NCI-H2227 (cell line): ENCODE results near the gene S100A8.
"Not testable (repeated sequence)": the region's sequence is repeated elsewhere in the genome, so short reads cannot be mapped to it uniquely, and the experiment has no call there.

Source experiments
- DNase-seq: peaks from one replicate; lab custom pipeline; 2025; ENCODE audit not compliant: unreplicated experiment; lab: John Stamatoyannopoulos, UW

S100A8 gene

DNA sequence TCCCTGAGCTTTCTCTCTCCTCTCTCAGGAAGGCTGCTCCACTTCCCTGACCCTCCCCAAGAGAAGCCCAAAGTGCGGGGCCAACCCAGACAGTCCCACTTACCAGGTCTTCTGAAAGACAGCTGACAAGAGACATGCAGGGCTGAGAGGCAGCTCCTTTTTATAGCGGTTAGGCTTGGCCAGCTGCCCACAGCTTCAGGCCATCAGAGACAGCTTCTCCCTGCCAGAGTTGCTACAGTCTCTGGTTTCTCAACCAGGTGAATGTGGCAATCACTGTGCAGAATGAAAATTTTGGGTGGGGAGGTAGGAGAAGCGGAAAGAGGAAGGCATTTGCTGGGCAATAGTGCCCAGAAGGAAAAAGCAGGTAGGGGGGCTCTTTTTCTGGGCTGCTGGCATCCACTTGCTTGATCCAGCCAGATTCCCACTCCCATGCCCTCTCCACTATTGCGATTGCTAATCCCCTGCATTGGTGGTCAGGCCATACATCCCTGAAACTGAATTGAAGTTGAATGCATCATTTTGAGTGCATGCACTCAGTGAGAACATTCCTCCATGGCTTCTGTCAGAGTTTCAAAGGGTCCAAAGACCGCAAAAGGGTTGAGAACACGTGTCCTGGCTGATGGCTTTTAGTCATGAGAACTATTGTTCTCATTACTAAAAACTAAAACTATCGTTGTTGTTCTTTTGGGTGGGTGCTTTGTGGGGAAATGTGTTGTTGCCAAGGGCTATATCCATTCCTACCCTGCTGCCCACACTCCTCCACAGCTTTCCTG, at the start of gene S100A8:
TSS of gene S100A8 (minus strand) at position 136 of the 773 bp plus-strand sequence. CDS start 538 bp downstream, outside the sequence.
- no peak for DNase-seq

- DNase-seq: no peak
Measured at GRCh38 chr1:153439273-153439672, 48.4 kb upstream of the S100A8 start.

GRCh38 chr1:153438599-153438998, 47.7 kb upstream of the S100A8 start:
- DNase-seq: no peak

DNA sequence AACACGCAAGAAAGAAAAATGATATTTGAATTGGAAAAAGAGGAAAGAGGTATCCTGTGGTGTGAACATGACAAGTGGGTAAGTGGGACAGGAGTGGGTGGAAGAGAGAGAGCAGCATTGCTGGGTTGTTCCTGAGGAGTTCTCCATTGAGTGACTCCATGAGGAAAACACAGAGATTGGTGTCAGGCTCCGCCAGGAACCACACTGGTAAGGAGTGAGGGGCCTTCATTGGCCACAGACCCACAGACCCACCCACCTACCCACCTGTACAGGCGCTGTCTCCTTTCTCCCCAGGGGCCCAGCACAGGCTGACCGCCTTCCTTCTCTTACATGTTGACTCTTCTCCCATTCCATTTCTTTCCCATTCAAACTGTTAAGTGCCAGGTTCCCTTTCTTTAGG, 46.4 kb upstream of the S100A8 start:
- DNase-seq: no peak

DNA sequence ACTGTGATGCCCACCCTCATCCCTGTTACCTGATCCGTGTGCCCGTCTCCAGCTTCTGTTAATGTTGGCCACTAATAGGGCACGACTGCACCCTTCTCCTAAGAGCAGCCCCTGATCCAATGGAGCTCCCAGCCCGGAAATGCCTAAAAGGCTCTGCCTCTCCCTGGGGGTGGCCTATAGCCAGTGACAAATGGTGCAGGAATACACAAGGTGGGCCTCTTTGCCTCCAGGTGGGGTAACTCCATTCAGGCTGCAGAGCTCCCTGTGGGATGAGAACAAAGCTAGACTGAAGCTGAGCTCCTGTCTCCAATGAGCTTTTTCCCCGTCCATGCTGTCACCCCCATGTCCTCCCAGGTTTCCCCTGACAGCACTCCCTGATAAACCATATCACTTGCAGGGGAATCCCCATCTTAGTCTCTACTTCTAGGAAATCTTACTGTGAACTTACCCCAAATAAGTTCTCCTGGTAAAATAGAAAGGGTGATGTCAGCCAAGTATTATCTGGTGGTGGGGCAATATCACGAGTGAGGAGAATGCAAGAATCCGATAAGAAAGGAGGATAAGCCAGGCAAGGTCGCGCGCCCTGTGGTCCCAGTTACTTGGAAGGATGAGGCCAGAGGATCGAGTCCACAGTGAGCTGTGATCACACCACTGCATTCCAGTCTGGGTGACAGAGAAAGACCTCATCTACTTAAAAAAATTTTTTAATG, 44.0 kb upstream of the S100A8 start:
- no peak for DNase-seq

GRCh38 chr1:153432874-153433681, 42.2 kb upstream of the S100A8 start:
- no peak for DNase-seq

DNA sequence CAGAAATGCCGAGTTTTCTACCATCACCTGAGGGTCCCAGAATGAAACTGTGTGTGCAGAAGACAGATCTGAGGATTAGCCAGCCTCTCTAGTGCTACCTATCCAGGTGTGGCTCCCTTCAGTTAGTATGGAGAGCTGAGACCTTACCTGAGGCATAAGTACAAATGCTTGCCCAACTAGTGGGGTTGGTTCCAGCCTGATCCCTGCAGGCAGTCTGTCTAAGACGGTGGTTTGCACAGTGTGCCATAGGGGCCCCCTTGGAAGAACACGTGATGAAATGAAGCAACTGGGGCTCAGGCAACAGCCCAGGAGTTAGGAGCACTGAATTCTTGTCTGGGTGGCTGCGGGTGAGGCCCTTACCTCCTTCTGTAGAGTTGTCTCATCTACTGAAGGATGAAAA, 41.1 kb upstream of the S100A8 start:
- DNase-seq: no peak

DNA sequence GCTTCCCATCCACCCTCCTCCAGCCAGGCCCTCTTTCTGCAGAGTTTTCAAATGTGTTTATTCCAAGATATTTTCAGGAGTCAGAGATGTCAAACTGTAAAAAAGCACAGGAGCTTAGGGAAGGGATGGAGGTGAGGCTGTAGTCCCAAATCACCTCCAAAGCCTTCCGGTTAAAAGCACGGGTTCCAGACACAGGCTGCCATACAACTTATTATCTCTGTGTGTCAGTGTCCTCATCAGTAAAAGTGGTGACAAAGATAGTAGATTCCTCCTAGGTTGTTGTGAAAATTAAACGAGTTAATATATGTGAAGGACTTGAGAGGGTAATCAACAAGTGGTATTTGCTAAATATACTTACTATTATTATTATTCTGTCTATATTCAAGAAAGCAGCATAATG, 40.6 kb upstream of the S100A8 start:
- no peak for DNase-seq

DNA sequence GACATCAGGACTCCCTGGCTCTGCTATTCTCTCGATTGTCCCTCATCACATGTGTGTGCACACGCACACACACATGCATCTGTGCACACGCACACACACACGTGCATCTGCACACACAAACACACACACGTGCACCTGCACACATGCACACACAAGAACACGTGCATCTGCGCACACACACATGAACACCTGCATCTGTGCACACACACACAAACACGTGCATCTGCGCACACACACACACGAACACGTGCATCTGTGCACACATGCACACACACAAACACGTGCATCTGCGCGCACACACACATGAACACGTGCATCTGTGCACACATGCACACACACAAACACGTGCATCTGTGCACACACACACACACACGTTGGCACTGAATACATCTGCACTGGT, 40.1 kb upstream of the S100A8 start:
- no peak for DNase-seq

DNA sequence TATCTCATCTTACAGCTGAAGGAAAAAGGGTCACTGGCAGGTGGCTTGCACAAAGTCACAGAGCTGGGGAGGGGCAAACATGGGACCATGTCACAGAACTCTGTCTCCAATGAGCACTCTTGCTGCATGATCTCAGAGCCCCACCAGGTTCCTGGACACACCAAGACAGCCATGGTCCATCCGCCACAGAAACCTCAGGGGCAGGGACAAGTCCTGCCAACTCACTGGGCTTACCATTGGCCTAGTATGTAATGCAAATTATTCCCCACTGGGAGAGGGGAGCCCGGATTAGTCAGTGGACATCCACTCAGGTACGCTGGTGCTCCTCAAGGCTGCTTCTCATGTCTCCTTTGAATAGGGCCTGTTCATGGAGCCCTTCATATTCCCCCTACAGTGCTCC, 39.7 kb upstream of the S100A8 start:
- DNase-seq: no peak

DNA sequence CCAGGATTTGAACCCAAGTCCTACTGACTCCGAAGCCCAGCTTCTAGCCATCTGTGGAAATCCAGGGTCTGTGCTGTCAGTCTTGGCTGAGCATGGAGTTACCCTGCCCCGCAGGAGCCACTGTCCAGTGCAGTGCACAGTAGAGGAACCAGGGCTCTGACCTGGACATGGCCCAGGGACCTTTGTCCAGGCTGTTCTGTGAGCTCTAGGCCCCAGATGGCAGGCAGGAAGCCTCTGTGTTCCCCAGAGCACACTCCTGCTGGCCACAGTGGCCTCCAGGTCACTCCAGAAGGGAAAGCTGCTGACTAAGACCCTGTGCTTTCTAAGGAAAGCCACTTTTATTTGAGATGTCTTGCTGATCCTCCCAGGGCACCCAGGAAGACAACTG, 39.3 kb upstream of the S100A8 start:
- DNase-seq: no peak

- DNase-seq: no peak
Measured at GRCh38 chr1:153429266-153430165, 38.6 kb upstream of the S100A8 start.

- no peak for DNase-seq
Measured at GRCh38 chr1:153428791-153429190, 37.9 kb upstream of the S100A8 start.

- no peak for DNase-seq
Measured at GRCh38 chr1:153428073-153428638, 37.3 kb upstream of the S100A8 start.

GRCh38 chr1:153426809-153427208, 35.9 kb upstream of the S100A8 start:
- no peak for DNase-seq

GRCh38 chr1:153422450-153423068, 31.7 kb upstream of the S100A8 start:
- DNase-seq: no peak

- DNase-seq: no peak
Measured at GRCh38 chr1:153420306-153420705, 29.4 kb upstream of the S100A8 start.

- not testable (repeated sequence) for DNase-seq
Measured at GRCh38 chr1:153419436-153419793, 28.5 kb upstream of the S100A8 start.

GRCh38 chr1:153418758-153419435, 28.0 kb upstream of the S100A8 start:
- DNase-seq: not testable (repeated sequence)
